A673 (cell line): Measurements from ENCODE around the gene OR4D2.

Experiments used
- EZH2 ChIP-seq: fragments of 200-600 bp; sonication (generic); IDR thresholded peaks from 2 replicates; pipeline ENCODE4 v1.6.1; 2017; ENCODE audit warnings: borderline replicate concordance, low read depth, mild to moderate bottlenecking, mixed read lengths, antibody characterized with exemption, low read length; ENCODE audit not compliant: poor library complexity, severe bottlenecking
- TF ChIP-seq, protein P1 (sequence below): fragments of 300-800, 200-600 bp; sonication (generic); conservative IDR thresholded peaks from 2 replicates; pipeline ENCODE4 v1.5.1; 2017; ENCODE audit warnings: low read depth, mild to moderate bottlenecking, antibody characterized with exemption, low read length, moderate library complexity, mixed read lengths

DNA sequence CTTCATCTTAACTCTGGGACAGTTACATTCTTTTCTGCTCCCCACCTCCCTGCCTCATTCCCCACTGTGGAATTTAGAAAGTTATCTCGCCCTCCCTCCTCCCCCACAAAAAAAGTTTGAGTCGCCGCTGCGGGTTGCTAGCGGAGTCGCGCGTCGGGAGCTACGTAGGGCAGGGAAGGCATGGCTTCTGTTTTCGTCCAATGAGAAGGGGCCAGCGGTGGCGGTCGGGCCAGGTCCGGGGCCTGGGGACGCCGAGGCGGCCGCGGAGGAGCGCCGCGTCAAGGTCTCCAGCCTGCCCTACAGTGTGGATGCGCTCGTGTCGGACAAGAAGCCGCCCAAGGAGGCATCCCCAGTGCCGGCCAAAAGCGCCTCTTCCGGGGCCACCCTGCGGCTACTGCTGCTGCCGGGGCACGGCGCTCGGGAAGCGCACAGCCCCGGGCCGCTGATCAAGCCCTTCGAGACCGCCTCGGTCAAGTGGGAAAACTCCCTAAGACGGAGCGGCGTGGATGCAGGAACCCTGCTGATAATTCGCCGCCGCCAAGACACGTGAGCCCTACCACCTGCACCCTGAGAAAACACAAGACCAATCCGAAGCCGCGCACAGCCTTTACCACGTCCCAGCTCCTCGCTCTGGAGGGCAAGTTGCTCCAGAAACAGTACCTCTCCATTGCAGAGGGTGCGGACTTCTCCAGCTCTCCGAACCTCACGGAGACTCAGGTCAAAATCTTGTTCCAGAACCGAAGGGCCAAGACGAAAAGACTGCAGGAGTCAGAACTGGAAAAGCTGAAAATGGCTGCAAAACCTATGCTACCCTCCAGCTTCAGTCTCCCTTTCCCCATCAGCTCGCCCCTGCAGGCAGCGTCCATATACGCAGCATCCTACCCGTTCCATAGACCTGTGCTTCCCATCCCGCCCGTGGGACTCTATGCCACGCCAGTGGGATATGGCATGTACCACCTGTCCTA, 9.7 kb upstream of the OR4D2 start:
- TF ChIP-seq, protein P1, sequence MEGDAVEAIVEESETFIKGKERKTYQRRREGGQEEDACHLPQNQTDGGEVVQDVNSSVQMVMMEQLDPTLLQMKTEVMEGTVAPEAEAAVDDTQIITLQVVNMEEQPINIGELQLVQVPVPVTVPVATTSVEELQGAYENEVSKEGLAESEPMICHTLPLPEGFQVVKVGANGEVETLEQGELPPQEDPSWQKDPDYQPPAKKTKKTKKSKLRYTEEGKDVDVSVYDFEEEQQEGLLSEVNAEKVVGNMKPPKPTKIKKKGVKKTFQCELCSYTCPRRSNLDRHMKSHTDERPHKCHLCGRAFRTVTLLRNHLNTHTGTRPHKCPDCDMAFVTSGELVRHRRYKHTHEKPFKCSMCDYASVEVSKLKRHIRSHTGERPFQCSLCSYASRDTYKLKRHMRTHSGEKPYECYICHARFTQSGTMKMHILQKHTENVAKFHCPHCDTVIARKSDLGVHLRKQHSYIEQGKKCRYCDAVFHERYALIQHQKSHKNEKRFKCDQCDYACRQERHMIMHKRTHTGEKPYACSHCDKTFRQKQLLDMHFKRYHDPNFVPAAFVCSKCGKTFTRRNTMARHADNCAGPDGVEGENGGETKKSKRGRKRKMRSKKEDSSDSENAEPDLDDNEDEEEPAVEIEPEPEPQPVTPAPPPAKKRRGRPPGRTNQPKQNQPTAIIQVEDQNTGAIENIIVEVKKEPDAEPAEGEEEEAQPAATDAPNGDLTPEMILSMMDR = no peak
- TF ChIP-seq EZH2 = peak; percentile 81
